ENCODE measurements around the gene ZC2HC1B. TPM values are rescaled to one million over a fixed set of nuclear protein-coding genes. Genes with fewer than 3 reads are reported as not detected.

The ZC2HC1B gene
- total and polyA plus RNA-seq, 10 of the 15 experiments (the other 5 are each of a cell fraction or from before 2014, with no cell fraction given) = 0.09 to 0.36 (median 0.31) TPM; not detected in 5

DNA sequence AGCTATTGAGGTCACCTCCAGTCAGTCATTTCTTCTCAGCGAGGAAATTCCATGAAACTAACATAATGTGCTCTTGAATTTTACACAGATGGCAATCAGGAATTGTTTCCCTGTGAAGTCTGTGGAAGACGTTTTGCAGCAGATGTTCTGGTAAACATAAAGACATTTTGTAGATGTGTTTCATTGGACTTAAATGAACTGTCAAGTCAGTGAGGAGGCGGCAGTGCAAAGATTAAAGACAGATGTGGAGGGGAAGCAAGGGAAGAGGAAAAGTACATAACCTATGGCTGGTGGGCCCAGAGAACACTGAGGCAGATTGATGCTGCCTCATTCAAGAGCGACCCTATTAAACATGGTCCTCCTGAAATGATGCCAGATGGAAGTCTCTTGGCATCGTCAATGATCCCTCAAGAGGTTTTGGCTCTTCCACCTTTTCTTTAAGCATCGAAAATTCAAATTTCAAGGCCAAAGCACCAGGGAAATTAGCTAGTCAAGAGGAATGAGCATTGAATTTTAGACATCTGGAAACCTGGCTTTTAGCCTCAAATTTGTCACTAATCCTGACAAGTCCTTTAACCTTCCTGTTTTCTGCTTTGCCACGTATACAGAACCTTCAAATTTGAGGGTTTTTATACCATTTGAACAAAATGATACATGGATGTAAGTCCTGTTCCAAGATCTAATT, 20.1 kb downstream of the ZC2HC1B start:
- SMC1A ChIA-PET (ENCODE audit: uncharacterized antibody, unreplicated experiment) = interaction anchor here (1.4 to 1.6 kb wide), 2 partner anchors 12 to 47 kb away, joined by 3 read pairs; no protein-coding TSS in a partner anchor
- ATAC-seq = no peak
- no TSS peak for BruUV-seq (replicated peaks)
- TF ChIP-seq HCFC1 (IDR thresholded peaks at IDR 0.05; ENCODE audit: low read length) (no peak), ZBTB4 (CRISPR knock-in tag; IDR thresholded peaks at IDR 0.05) (no peak), IRF4 (IDR thresholded peaks at IDR 0.05; ENCODE audit: low read depth, low read length) (no peak), SMAD5 (IDR thresholded peaks at IDR 0.05; ENCODE audit: low read depth) (no peak)
- TF ChIP-seq, protein P1, sequence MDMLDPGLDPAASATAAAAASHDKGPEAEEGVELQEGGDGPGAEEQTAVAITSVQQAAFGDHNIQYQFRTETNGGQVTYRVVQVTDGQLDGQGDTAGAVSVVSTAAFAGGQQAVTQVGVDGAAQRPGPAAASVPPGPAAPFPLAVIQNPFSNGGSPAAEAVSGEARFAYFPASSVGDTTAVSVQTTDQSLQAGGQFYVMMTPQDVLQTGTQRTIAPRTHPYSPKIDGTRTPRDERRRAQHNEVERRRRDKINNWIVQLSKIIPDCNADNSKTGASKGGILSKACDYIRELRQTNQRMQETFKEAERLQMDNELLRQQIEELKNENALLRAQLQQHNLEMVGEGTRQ (IDR thresholded peaks at IDR 0.05; ENCODE audit: borderline replicate concordance, low read depth, low read length) = no peak
- TF ChIP-seq, protein P2, sequence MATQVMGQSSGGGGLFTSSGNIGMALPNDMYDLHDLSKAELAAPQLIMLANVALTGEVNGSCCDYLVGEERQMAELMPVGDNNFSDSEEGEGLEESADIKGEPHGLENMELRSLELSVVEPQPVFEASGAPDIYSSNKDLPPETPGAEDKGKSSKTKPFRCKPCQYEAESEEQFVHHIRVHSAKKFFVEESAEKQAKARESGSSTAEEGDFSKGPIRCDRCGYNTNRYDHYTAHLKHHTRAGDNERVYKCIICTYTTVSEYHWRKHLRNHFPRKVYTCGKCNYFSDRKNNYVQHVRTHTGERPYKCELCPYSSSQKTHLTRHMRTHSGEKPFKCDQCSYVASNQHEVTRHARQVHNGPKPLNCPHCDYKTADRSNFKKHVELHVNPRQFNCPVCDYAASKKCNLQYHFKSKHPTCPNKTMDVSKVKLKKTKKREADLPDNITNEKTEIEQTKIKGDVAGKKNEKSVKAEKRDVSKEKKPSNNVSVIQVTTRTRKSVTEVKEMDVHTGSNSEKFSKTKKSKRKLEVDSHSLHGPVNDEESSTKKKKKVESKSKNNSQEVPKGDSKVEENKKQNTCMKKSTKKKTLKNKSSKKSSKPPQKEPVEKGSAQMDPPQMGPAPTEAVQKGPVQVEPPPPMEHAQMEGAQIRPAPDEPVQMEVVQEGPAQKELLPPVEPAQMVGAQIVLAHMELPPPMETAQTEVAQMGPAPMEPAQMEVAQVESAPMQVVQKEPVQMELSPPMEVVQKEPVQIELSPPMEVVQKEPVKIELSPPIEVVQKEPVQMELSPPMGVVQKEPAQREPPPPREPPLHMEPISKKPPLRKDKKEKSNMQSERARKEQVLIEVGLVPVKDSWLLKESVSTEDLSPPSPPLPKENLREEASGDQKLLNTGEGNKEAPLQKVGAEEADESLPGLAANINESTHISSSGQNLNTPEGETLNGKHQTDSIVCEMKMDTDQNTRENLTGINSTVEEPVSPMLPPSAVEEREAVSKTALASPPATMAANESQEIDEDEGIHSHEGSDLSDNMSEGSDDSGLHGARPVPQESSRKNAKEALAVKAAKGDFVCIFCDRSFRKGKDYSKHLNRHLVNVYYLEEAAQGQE (IDR thresholded peaks at IDR 0.05; ENCODE audit: low read depth, low read length) = no peak
- TF ChIP-seq, protein P3, sequence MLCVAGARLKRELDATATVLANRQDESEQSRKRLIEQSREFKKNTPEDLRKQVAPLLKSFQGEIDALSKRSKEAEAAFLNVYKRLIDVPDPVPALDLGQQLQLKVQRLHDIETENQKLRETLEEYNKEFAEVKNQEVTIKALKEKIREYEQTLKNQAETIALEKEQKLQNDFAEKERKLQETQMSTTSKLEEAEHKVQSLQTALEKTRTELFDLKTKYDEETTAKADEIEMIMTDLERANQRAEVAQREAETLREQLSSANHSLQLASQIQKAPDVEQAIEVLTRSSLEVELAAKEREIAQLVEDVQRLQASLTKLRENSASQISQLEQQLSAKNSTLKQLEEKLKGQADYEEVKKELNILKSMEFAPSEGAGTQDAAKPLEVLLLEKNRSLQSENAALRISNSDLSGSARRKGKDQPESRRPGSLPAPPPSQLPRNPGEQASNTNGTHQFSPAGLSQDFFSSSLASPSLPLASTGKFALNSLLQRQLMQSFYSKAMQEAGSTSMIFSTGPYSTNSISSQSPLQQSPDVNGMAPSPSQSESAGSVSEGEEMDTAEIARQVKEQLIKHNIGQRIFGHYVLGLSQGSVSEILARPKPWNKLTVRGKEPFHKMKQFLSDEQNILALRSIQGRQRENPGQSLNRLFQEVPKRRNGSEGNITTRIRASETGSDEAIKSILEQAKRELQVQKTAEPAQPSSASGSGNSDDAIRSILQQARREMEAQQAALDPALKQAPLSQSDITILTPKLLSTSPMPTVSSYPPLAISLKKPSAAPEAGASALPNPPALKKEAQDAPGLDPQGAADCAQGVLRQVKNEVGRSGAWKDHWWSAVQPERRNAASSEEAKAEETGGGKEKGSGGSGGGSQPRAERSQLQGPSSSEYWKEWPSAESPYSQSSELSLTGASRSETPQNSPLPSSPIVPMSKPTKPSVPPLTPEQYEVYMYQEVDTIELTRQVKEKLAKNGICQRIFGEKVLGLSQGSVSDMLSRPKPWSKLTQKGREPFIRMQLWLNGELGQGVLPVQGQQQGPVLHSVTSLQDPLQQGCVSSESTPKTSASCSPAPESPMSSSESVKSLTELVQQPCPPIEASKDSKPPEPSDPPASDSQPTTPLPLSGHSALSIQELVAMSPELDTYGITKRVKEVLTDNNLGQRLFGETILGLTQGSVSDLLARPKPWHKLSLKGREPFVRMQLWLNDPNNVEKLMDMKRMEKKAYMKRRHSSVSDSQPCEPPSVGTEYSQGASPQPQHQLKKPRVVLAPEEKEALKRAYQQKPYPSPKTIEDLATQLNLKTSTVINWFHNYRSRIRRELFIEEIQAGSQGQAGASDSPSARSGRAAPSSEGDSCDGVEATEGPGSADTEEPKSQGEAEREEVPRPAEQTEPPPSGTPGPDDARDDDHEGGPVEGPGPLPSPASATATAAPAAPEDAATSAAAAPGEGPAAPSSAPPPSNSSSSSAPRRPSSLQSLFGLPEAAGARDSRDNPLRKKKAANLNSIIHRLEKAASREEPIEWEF (IDR thresholded peaks at IDR 0.05; ENCODE audit: insufficient replicate concordance, low read depth, low read length) = no peak
- TF ChIP-seq, protein P4, sequence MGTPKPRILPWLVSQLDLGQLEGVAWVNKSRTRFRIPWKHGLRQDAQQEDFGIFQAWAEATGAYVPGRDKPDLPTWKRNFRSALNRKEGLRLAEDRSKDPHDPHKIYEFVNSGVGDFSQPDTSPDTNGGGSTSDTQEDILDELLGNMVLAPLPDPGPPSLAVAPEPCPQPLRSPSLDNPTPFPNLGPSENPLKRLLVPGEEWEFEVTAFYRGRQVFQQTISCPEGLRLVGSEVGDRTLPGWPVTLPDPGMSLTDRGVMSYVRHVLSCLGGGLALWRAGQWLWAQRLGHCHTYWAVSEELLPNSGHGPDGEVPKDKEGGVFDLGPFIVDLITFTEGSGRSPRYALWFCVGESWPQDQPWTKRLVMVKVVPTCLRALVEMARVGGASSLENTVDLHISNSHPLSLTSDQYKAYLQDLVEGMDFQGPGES (IDR thresholded peaks at IDR 0.05) = no peak

More for the DNA sequence above, 20.1 kb downstream of the ZC2HC1B start:
- 64% methylated on average over 7 of the region's 7 CpGs for WGBS (ENCODE audit: insufficient coverage, insufficient replicate concordance, low lambda C conversion rate, missing lambda C conversion rate)
- Histone ChIP-seq H3K27me3 (replicated peaks in 1 of 2; ENCODE audit: control insufficient read depth in 2 of 2, insufficient read depth in 2 of 2, low read length in 1 of 2) (0 out of 4 replicates have a peak, but pooled peaks cover 0 to 1% of the 10 kb centered on the region in 2 experiments), H2AFZ (ENCODE audit: control insufficient read depth, low read depth, low read length) (no peak overlapping the region), H3K4me1 (ENCODE audit: control insufficient read depth, insufficient read depth, low read length) (no peaks in the 10 kb centered on the region), H3K4me2 (ENCODE audit: control insufficient read depth, insufficient read depth) (no peak overlapping the region), H3K9ac (ENCODE audit: control insufficient read depth, insufficient read depth, low read length) (no peak overlapping the region), H3K9me3 (replicated peaks; ENCODE audit: control insufficient read depth, insufficient read depth, low read length) (no peaks in the 10 kb centered on the region), H3K36me3 (ENCODE audit: control insufficient read depth in 2 of 2, insufficient read depth in 2 of 2, low read length in 1 of 2) (no peaks in the 10 kb centered on the region), H3K4me3 (no peak overlapping the region), H3K79me2 (ENCODE audit: control insufficient read depth, insufficient read depth, low read length) (no peaks in the 10 kb centered on the region), H3K27ac (ENCODE audit: control insufficient read depth, insufficient read depth) (no peak overlapping the region), H4K20me1 (ENCODE audit: control insufficient read depth, insufficient read depth) (no peaks in the 10 kb centered on the region)
- in situ Hi-C loops (cut with MboI) = no loop called here
- intact Hi-C loops (cut with micrococcal nuclease; ENCODE audit: unreplicated experiment) = no loop called here
- CTCF ChIA-PET = interaction anchor here (1.4 kb wide), 1 partner anchor 55 kb away, joined by 5 read pairs; no protein-coding TSS in a partner anchor
- POLR2A ChIA-PET = no interaction called here
- FAIRE-seq = no peak
- no peak for DNase-seq (ENCODE audit: low read depth, low spot score)
- RAD21 ChIA-PET (ENCODE audit: unreplicated experiment) = interaction anchor here (1.0 kb wide), 1 partner anchor 41 kb away, joined by 3 read pairs; the partner anchor contains the start of gene LTV1
